NCI-H2029 (cell line): ENCODE data around the gene FGFR4.
"Not testable (repeated sequence)": the region's sequence is repeated elsewhere in the genome, so short reads cannot be mapped to it uniquely, and the experiment has no call there.

Experiments
- DNase-seq: peaks from one replicate; lab custom pipeline; 2025; lab: John Stamatoyannopoulos, UW

FGFR4 gene

DNA sequence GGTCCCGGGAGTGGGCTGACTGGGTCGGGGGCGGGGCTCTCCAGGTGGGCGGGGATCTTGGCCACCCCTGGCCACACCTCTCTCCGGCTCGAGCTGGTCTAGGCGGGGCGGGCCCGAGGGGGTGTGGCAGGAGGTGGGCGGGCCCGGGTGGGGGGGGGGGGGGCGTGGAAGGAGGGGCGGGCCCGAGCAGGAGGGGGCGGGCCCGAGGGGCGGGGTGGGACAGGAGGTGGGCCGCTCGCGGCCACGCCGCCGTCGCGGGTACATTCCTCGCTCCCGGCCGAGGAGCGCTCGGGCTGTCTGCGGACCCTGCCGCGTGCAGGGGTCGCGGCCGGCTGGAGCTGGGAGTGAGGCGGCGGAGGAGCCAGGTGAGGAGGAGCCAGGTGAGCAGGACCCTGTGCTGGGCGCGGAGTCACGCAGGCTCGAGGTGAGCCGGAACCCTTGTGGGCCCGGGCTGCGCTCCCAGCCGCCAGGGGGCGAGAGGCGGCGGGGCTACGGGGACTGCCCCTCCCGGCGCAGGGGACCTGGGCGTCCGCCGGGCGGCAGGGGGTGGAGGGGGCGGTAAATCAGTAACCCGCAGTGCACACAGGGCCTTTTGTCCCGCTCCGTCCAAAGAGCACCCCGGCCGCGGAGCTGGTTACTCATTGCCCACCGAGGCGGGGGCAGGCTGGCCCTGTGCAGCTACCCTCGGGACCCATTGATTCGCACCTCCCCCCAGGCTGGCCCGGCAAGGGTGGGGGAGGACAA is at the start of gene FGFR4:
FGFR4 (plus strand) TSS at position 262 of the 744 bp plus-strand sequence. CDS start 2,688 bp downstream, outside the sequence.
- peak; percentile 65 for DNase-seq

DNA sequence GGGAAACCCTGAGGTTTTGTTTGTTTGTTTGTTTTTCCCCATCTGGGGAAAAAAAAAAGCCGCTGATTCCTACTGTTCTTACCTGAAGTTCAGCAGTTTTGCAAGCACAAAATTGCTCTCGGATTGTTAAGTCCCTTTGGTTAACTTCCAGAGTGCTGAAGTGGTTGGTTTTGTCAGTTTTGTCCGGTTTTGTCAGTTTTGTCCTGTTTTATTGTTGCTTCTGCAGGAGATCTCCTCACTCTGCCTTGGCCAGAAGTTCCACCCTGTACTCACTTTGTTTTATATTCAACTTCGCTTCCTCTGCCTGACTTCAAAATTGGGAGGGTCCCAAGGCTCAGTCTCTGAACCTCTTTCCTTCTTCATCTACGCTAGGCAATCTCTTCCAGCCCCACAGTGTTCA is 49.8 kb upstream of the FGFR4 start:
- no peak for DNase-seq

DNA sequence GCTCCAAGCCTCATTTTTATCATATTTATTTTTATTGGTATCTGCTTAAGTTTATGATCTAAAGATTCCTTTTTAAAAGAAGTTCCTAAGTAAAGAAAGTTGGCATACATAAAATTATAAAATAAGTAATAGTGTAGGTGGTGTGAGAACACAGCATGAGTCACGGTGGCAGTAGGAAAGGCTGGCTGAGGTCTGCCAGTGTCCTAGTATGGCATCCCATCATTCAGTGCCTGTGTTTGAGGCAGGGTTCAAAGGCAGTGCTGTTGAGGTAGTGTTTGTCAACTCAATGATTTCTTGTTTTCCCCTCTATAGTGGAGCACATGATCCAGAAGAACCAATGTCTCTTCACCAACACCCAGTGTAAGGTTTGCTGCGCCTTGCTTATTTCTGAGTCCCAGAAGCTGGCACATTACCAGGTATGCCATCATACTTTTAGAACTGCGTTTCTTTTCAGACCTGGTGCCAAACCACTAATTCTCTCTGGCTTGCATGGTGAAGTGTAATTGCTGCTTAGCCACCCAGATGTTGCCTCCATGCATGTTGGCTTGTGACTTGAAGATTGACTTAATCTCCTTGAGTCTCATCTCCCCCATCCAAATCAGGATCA is 45.8 kb upstream of the FGFR4 start:
- no peak for DNase-seq

DNA sequence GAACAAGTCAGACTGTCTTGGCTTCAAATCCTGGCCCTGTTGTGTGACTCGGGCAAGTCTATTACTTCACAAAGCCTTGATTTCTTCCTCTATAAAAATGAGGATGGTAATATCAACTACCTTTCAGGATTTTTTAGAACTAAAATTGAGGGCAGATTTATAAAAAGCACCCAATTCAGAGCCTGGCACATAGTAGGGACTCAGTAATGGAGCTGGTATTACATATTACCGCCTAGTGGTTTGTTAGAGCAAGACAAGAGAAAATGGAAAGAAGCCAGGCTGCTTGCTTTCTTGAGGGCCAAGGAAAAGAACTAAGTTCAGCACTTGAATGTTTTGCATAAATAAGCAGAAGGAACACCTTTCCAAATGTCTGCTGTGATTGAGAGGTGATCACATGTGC is 44.8 kb upstream of the FGFR4 start:
- no peak for DNase-seq

DNA sequence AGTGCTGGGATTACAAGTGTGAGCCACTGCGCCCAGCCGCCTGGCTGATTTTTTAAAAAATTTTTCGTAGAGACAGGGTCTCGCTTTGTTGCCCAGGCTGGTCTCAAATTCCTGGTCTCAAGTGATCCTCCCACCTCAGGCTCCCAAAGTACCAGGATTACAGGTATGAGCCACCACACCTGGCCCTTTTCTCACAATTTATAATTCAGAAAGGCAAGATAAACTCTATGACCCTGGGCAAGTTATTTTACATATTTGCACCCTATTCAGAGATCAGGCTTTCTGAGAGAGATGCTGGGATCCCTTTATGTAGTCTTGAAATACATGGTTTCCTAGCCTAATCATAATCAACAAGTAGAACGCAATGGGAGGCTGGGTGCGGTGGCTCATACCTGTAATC is 43.6 kb upstream of the FGFR4 start:
- DNase-seq = no peak

DNA sequence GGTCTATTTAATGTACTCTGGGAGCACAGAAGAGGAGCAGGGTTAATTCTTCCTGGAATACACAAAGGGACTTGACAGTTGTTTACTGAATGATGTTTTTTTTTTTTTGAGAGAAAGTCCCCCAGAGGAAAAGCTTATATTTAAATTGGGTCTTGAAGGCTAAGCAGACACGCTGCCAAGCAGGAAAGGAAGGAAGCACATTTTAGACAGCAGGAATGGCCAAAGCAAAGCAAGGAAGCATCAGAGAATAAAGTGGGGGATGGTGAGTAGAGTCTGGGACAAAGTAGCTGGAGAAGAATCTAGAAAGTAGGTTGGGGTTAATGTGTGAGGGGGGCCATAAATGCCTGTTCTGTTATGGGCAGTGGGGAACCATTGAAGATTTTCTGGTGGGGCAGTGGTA is 42.8 kb upstream of the FGFR4 start:
- DNase-seq = no peak

DNA sequence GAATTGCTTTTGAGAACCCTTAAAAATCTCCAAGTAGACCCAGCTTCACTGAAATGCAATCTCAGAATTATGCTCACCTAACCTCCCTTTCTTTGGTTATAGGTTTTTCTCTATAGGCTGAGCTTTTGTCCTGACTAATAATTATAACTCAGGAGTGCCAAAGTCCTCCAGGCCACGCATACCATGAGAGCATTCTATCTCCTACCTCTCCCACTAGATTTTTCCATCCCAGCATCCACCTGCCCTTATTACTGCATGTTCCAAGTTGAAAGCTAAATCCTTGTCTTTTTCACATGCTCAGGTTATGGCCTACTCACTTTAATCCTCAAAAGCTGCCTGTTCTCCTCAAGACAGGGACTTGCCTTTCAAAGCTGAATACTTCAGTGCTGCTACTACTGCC is 42.1 kb upstream of the FGFR4 start:
- no peak for DNase-seq

DNA sequence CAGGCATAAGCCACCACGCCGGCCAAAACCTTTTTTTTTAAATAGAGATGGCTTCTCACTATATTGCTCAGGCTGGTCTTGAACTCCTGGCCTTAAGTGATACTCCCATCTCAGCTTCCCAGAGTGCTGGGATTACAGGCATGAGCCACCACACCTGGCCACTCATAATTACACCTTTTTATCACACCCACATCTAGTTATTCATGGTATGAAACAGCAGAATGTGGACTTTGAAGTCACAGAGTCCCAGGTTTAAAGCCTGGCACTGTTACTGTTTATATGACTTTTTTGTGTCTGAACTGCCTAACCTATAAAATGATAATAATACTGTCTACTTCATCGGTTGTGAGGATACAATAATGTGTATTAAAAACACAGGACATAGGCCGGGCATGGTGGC is 41.1 kb upstream of the FGFR4 start:
- DNase-seq = no peak

DNA sequence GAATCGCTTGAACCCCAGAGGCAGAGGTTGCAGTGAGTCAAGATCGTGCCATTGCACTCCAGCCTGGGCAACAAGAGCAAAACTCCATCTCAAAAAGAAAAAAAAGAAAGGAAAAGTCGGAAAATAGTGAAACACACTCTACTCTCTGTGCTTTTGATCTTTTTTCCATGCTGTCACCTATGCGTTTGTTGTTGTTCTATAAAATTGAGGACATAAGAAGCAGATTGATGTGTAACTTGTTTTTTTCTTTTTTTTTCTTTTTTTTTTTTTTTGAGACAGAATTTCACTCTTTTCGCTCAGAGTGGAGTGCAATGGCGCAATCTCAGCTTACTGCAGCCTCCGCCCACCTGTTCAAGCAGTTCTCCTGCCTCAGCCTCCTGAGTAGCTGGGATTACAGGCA is 38.2 kb upstream of the FGFR4 start:
- DNase-seq = not testable (repeated sequence)

DNA sequence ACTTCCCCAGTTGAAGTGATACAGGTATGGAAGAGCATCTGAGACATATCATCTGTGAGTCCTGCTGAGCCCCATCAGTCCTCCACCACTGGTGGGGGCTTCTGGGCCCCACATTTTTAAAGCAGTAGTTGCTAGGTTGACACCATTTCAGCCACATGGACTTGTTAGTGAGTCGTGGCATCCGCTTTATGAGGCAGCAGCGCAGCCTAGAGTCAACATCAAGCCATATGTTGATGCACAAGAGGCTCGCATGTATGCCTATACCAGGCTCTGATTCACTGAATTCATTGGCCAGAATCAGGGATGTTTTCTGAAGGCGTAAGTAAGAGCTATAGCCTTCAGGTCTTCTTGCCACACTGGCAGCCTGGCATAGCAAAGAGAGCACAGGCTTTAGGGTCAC is 37.4 kb upstream of the FGFR4 start:
- DNase-seq = no peak

DNA sequence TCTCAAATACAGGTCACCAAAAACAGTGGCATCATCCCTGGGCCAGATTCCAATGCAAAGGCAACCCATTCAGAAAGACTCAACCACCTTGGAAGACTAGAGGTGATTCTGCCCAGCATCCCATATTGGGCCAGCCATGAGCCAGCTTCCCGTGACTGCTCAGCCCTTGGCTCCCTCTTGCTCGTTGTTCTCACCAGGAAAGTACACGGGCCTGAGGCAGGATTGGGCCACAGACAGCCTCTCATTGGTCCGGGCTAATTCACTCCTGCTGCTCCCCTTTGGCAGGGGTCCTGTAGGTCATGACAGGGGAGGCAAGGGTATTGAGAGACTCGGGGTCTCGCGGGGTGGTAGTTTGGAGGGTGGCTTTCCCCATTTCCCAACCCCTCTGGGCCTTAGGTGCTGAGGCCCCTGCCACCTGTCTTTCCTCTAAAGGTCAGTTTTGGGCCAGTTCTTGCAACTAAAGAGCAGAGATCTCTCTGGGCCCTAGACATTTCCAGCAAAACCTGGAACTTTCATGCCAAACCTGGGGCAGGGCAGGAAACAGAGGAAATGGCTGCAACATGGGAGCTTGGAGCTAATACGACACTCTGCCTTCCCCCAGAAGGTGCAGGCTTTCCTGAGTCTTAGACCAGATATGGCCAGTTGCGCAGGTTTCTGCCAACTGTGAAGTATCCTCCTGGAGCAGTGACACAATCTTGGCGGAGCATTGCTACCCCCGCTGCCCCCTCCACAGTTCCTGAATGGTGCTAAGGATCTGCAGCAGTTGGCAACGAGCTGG is 22.0 kb upstream of the FGFR4 start:
- DNase-seq = no peak

DNA sequence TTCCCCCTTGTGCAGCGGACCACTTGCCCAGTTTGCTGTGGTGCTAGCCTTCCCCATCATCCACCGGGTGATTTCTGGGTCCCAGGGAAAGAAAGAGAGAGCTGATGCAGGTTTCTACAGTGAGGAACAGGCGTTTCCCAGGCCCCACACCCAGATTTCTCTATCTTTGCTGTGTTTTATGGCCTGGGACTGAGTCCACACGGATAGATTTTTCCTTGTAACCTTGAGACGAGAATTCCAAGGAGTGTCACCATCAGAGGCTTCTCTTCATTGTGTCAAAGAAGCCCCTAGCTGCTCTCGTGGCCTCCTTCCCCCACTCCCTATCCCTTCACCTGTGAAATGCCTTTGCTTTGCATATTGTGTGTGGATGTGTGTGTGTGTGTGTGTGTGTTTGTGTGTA is 21.2 kb upstream of the FGFR4 start:
- DNase-seq = no peak

DNA sequence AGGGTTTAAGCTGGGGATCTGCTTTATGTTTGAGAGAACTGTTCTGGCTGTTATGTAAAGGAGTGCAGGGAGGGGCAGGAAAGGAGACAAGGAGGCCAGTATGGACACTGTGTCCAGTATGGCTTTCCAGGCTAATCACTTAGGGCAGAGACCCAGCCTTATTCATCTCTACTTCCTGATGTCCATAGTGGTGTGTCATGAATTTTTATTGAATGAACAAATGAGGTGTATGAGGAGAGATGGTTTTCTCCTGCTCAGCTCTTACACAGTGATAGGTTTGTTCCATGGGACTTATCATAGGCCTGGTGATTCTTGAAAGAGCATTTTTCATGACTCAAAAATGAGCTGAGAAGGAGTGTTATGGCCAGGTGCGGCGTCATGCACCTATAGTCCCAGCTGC is 20.5 kb upstream of the FGFR4 start:
- DNase-seq = no peak

DNA sequence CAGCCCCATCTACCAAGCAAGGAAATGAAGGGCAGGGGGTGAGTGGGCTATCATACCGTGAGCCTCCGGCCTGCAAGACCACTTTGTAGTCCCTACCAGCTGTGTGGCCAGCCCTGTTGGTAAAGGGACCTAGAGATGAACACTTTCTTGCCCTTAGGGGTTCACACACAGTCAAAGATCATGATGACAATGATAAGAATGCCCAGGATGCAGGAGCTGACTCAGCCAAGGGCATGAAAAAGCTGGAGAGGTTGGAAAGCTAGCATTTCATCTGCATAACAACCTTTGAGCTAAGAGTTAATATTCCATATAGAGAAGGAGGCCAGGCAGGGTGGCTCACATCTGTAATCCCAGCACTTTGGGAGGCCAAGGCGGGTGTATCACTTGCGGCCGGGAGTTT is 19.2 kb upstream of the FGFR4 start:
- no peak for DNase-seq

DNA sequence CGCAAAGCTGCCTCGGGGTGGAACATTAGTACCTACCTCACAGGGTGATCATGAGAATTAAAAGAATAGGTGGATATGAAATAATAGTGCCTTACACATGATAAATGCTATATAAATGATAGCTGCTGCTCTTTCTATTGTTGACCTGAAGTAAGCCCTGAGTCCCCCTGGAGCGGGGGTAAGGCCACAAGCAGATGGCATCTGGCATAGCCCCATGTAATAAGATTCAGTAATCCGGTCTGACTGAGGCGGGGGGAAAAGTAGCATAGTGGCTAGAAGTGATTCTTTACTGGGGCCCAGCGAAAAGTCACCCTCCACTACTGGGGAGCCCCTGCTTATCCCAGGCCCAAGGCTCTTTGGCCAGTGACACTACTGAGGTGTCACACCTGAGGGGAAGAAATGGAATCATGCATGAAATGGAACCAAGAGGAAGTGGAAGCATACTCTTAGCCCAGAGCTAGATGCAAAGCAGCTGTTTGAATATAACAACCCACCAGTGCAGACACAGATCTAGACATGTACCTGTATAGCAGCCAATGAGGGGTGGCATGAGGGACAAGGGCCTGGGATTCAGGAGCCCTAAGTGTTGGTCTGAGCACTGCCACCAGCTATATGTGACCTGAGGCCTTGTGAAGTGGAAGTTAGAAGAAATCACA is 16.1 kb upstream of the FGFR4 start:
- DNase-seq = no peak

DNA sequence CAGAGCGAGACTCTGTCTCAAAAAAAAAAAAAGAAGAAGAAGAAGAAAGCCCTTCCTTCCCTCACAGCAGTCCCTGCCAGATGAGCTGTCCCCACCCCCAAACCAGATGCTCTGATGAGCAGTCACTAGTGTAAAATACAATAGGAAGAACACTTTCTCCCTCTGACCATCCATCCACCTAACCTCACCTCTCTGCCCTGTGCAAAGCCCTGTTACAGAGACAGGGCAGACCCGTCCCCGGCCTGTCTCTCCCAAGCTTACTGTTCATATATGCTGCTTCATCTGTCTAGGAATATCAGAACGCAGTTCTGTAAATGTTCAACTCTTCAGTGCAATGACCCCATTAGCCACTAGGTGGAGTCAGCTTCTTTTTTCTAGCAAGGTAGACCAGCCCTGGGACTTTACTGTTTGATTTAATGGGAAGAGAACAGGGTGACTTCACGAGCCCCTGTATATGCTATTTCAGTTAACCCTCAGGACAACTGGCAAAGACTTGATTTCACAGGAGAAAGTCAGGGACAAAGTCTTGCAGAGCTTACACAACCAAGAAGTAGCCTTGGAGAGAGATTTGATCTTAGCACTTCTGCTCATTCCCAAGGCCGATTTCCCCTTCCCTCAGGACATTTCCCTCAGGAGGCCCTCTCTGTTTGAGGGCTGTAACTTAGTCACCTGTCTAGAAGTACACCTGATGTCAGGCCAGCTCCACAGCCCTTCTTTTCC is 14.9 kb upstream of the FGFR4 start:
- peak; percentile 69 for DNase-seq

DNA sequence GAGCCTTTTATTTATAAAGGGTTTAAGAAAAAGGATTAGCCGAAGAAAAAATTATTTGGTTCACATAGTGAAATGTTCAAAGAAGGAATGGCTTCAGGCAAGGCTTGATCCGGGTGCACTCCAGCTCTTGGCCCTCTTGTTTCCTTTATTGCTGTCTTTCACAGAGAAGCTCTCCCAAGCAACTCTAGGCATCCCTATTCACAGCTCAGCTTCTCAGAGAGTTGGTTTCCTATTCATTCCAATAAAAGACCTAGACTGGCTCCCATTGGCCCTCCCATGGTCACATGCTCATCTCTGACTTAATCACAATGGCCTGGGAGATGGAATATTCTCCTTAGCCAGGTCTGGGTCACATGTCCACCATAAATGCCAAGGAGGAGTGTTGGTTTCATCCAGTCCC is 9.4 kb upstream of the FGFR4 start:
- peak; percentile 14 for DNase-seq

DNA sequence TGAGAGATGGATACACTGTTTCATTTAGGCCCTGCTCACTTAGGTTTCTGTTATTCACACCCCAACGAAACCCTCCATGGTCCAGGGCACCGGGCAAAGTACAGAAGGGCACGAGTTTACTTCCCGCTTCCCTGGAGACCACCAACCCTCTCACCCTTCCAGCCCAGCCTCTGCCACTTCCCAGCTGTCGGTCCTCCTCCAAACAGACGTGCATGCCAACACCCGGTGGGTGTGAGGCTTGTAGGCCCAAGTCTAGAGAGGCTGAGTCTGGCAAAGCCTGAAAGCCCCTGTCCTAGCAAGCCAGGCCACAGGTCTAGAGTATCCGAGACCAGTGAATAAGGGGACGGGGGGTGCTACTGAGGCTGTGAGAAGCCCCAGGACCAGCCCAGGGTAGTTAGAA is 7.1 kb upstream of the FGFR4 start:
- DNase-seq = no peak

DNA sequence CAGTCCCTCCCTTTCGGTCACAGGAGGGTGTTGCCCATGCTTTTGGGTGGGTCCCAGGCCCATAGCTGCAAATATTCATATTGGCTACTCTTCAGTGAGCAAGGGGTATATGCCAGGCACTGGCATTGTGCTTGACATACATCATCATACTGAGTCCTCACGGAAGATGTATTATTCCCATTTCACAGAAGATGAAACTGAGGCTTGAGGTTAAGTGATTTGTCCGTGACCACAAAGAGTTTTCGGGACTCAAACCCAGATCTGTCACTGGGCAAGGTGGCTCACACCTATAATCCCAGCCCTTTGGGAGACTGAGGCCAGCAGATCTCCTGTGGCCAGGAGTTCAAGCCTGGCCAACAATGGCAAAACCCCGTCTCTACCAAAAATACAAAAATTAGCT is 6.5 kb upstream of the FGFR4 start:
- DNase-seq = no peak

DNA sequence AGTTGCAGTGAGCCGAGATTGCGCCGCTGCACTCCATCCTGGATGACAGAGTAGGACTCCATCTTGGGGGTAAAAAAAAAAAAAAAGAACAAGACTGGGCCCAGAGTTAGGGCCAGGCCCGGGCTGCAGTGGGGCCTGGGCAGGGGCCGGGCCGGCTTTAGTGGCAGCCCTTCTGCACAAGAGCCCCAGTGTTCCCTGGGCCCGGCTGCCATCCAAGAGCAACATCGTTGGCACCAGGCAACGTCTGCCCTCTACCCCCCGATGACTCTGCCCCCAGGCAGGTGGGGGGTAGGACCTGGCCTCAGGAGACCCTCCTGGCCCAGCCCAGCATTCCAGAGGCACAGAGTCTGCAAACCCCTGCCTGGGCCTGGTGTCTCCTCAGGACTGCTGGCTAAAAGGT is 4.9 kb upstream of the FGFR4 start:
- no peak for DNase-seq

DNA sequence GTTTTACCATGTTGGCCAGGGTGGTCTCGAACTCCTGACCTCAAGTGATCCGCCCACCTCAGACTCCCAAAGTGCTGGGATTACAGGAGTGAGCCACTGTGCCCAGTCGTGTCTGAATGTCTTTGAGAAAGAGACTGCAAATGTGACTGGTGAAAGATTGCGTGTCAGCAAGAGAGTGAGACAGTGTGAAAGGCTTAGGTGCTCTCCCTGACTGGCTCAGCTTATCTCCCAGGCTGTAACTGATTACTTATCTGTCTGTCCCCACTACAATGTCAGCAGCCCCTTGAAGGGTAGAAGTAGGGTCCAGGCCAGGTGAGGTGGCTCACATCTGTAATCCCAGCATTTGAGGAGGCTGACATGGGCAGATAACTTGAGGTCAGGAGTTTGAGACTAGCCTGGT is 3.4 kb upstream of the FGFR4 start:
- no peak for DNase-seq

DNA sequence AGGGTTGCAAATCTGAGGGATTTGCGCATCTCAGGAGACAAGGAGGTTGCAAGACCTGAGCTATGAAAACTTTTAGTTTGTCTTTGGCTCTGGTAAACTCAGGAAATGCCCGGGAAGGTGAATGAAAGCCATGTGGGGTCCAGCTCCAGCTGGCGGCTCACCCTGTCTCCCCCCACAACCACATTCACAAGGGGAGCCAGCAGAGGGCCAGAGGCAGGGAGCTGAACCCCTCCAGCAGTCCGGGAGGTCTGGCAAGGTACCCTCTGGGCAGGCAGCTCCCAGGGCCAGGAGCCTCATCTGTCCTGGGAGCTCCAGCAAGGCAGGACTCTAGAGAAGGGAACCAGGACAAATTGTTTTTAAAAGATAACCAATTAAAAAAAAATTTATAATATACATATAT is 2.5 kb upstream of the FGFR4 start:
- DNase-seq = no peak
